ENCODE results near the gene PRKN.

Gene PRKN

GRCh38 chr6:161532536-161532935 is 1195.0 kb downstream of the PRKN start:
- TF ChIP-seq CTCF (conservative IDR thresholded peaks at IDR 0.05), result no peak
- H3K27ac ChIP-seq, result no peak overlapping the region

- H3K27ac ChIP-seq, result no peak overlapping the region
- TF ChIP-seq CTCF (conservative IDR thresholded peaks at IDR 0.05), result no peak
Observed at GRCh38 chr6:161526794-161527193, 1200.8 kb downstream of the PRKN start.

GRCh38 chr6:161523362-161523761 is 1204.2 kb downstream of the PRKN start:
- no peak for TF ChIP-seq CTCF (conservative IDR thresholded peaks at IDR 0.05)
- H3K27ac ChIP-seq, result no peak overlapping the region

GRCh38 chr6:161522276-161522675 is 1205.3 kb downstream of the PRKN start:
- no peak overlapping the region for H3K27ac ChIP-seq
- no peak for TF ChIP-seq CTCF (conservative IDR thresholded peaks at IDR 0.05)

DNA sequence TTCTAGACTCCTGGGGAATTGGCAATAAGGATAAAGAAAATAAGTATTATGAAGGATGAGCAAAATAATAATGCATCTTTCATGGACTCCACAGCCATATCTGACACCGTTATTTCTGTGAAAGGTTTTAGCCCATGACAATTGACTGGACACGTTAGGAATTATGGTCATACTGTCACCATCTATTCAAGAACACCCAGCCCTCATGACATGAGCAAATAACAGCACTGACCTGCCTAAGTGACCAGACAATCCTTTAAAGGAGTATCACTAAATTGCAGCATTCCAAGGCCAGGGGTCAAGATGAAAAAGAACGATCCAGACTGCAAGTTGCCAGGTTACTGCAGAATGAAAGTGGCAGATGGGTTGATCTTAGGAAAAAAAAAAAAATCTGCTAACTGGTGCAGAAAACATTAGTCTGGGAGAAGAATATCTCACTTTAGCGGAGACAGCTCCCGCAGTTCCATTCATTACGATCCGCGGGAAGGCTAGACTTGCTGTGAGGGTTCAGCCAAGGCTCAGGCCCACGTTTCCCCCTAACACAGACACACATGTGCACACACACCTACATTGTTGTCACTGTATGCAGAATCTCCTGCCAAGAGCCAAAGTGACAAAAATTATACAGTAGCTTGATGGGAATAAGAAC is 1216.0 kb downstream of the PRKN start:
- TF ChIP-seq CTCF (conservative IDR thresholded peaks at IDR 0.05), result no peak
- no peak overlapping the region for H3K27ac ChIP-seq

DNA sequence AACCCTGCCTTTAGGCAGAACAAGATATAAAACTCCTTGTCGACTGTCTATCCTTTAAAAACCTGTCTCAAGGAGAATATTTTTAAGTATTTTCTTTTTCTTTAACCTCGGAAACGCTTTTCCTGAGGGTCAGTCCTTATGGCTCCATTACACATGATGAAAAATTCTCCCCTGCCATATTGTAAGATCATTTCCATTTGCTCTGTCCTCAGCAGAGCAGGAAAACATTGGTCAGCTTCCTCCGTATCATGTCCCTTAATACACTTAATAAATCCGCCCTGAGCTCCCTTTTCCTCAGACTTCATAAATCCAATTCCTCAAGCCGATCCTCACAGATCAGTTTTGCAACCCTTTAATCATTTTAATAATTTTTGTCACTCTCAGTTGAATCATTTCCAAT is 1219.2 kb downstream of the PRKN start:
- H3K27ac ChIP-seq, result no peak overlapping the region
- no peak for TF ChIP-seq CTCF (conservative IDR thresholded peaks at IDR 0.05)

DNA sequence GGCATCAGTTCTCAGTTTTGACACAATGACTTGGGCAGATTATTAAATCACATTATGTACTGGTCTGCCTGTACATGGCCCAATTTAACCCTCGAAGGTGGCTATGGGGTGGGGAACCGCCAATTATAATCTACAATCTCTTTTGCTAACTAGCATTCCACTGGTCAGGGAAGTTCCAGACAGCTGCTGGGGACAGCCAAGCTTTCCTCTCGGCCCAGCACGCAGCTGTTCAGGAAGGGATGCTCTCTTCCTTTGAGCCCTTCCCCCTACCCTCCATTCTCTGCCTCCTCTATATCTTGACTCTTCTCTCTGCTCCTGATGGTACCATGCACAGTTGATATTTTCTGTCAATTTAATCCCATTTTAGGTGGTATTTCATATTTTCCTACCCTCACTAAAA is 1220.2 kb downstream of the PRKN start:
- no peak for TF ChIP-seq CTCF (conservative IDR thresholded peaks at IDR 0.05)
- H3K27ac ChIP-seq, result no peak overlapping the region

Measured in VCaP (cell line).